ENCODE measurements around the gene NPY. TPM values are rescaled to one million over a fixed set of nuclear protein-coding genes. Genes with fewer than 3 reads are reported as not detected.

NPY gene
- total and polyA plus RNA-seq, 2 donors, result 0.71 to 2.4 TPM

GRCh38 chr7:24301703-24302102, 17.7 kb downstream of the NPY start:
- no peaks in the 10 kb centered on the region for H3K36me3 ChIP-seq (ENCODE audit: control insufficient read depth in 2 of 2, insufficient read depth in 2 of 2, low read length in 1 of 2)
- peaks cover 0 to 3% of the 10 kb centered on the region in 2 donors for H3K27me3 ChIP-seq (ENCODE audit: control insufficient read depth in 2 of 2, insufficient read depth in 1 of 2, low read length in 1 of 2)
- DNase-seq (ENCODE audit: low read depth in 6 of 9, low spot score in 9 of 9), result no peak
- H3K9me3 ChIP-seq (ENCODE audit: control insufficient read depth in 2 of 2, insufficient read depth in 1 of 2, low read length in 1 of 2), result no peaks in the 10 kb centered on the region
- H3K4me3 ChIP-seq (ENCODE audit: low read length in 2 of 2), result no peak overlapping the region
- no peaks in the 10 kb centered on the region for H3K4me1 ChIP-seq (ENCODE audit: control insufficient read depth in 2 of 2, insufficient read depth in 2 of 2, low read length in 2 of 2)
- H3K27ac ChIP-seq (ENCODE audit: low read depth in 1 of 2, low read length in 1 of 2), result no peak overlapping the region
- WGBS, result 96% methylated on average over 2 of the region's 2 CpGs

GRCh38 chr7:24304494-24305095, 20.6 kb downstream of the NPY start:
- no peak overlapping the region for H3K4me3 ChIP-seq (ENCODE audit: low read length in 2 of 2)
- H3K4me1 ChIP-seq (ENCODE audit: control insufficient read depth in 2 of 2, insufficient read depth in 2 of 2, low read length in 2 of 2), result no peaks in the 10 kb centered on the region
- H3K27me3 ChIP-seq (ENCODE audit: control insufficient read depth in 2 of 2, insufficient read depth in 1 of 2, low read length in 1 of 2), result no peaks in the 10 kb centered on the region
- WGBS, result 91% methylated on average over 5 of the region's 5 CpGs
- no peak for DNase-seq (ENCODE audit: low read depth in 6 of 9, low spot score in 9 of 9)
- H3K27ac ChIP-seq (ENCODE audit: low read depth in 1 of 2, low read length in 1 of 2), result no peak overlapping the region
- no peaks in the 10 kb centered on the region for H3K9me3 ChIP-seq (ENCODE audit: control insufficient read depth in 2 of 2, insufficient read depth in 1 of 2, low read length in 1 of 2)
- no peaks in the 10 kb centered on the region for H3K36me3 ChIP-seq (ENCODE audit: control insufficient read depth in 2 of 2, insufficient read depth in 2 of 2, low read length in 1 of 2)

GRCh38 chr7:24307326-24307725, 23.3 kb downstream of the NPY start:
- no peaks in the 10 kb centered on the region for H3K4me1 ChIP-seq (ENCODE audit: control insufficient read depth in 2 of 2, insufficient read depth in 2 of 2, low read length in 2 of 2)
- no peak overlapping the region for H3K27ac ChIP-seq (ENCODE audit: low read depth in 1 of 2, low read length in 1 of 2)
- H3K4me3 ChIP-seq (ENCODE audit: low read length in 2 of 2), result no peak overlapping the region
- no peaks in the 10 kb centered on the region for H3K27me3 ChIP-seq (ENCODE audit: control insufficient read depth in 2 of 2, insufficient read depth in 1 of 2, low read length in 1 of 2)
- DNase-seq (ENCODE audit: low read depth in 6 of 9, low spot score in 9 of 9), result no peak
- H3K36me3 ChIP-seq (ENCODE audit: control insufficient read depth in 2 of 2, insufficient read depth in 2 of 2, low read length in 1 of 2), result no peaks in the 10 kb centered on the region
- no peaks in the 10 kb centered on the region for H3K9me3 ChIP-seq (ENCODE audit: control insufficient read depth in 2 of 2, insufficient read depth in 1 of 2, low read length in 1 of 2)
- 50% methylated on average over 3 of the region's 3 CpGs for WGBS

GRCh38 chr7:24312588-24312987, 28.6 kb downstream of the NPY start:
- 95% methylated on average over 3 of the region's 3 CpGs for WGBS
- peaks cover 0 to 4% of the 10 kb centered on the region in 2 donors for H3K27me3 ChIP-seq (ENCODE audit: control insufficient read depth in 2 of 2, insufficient read depth in 1 of 2, low read length in 1 of 2)
- H3K4me1 ChIP-seq (ENCODE audit: control insufficient read depth in 2 of 2, insufficient read depth in 2 of 2, low read length in 2 of 2), result no peaks in the 10 kb centered on the region
- H3K36me3 ChIP-seq (ENCODE audit: control insufficient read depth in 2 of 2, insufficient read depth in 2 of 2, low read length in 1 of 2), result no peaks in the 10 kb centered on the region
- H3K27ac ChIP-seq (ENCODE audit: low read depth in 1 of 2, low read length in 1 of 2), result no peak overlapping the region
- no peak overlapping the region for H3K4me3 ChIP-seq (ENCODE audit: low read length in 2 of 2)
- no peak for DNase-seq (ENCODE audit: low read depth in 6 of 9, low spot score in 9 of 9)
- H3K9me3 ChIP-seq (ENCODE audit: control insufficient read depth in 2 of 2, insufficient read depth in 1 of 2, low read length in 1 of 2), result no peaks in the 10 kb centered on the region

- WGBS, result 96% methylated on average over 3 of the region's 3 CpGs
These were observed 29.8 kb downstream of the NPY start for GRCh38 chr7:24313777-24314176.

GRCh38 chr7:24316340-24316739, 32.4 kb downstream of the NPY start:
- H3K9me3 ChIP-seq (ENCODE audit: control insufficient read depth in 2 of 2, insufficient read depth in 1 of 2, low read length in 1 of 2), result no peaks in the 10 kb centered on the region
- 78% methylated on average over 6 of the region's 6 CpGs for WGBS
- no peak overlapping the region for H3K27ac ChIP-seq (ENCODE audit: low read depth in 1 of 2, low read length in 1 of 2)
- H3K4me1 ChIP-seq (ENCODE audit: control insufficient read depth in 2 of 2, insufficient read depth in 2 of 2, low read length in 2 of 2), result no peaks in the 10 kb centered on the region
- H3K27me3 ChIP-seq (ENCODE audit: control insufficient read depth in 2 of 2, insufficient read depth in 1 of 2, low read length in 1 of 2), result peaks cover 0 to 4% of the 10 kb centered on the region in 2 donors
- H3K4me3 ChIP-seq (ENCODE audit: low read length in 2 of 2), result no peak overlapping the region
- H3K36me3 ChIP-seq (ENCODE audit: control insufficient read depth in 2 of 2, insufficient read depth in 2 of 2, low read length in 1 of 2), result no peaks in the 10 kb centered on the region
- DNase-seq (ENCODE audit: low read depth in 6 of 9, low spot score in 9 of 9), result no peak

More at GRCh38 chr7:24313777-24314176, 29.8 kb downstream of the NPY start:
- Histone ChIP-seq H3K4me1 (ENCODE audit: control insufficient read depth in 2 of 2, insufficient read depth in 2 of 2, low read length in 2 of 2) (no peaks in the 10 kb centered on the region), H3K36me3 (ENCODE audit: control insufficient read depth in 2 of 2, insufficient read depth in 2 of 2, low read length in 1 of 2) (no peaks in the 10 kb centered on the region), H3K27me3 (ENCODE audit: control insufficient read depth in 2 of 2, insufficient read depth in 1 of 2, low read length in 1 of 2) (peaks cover 0 to 4% of the 10 kb centered on the region in 2 donors), H3K4me3 (ENCODE audit: low read length in 2 of 2) (no peak overlapping the region), H3K27ac (ENCODE audit: low read depth in 1 of 2, low read length in 1 of 2) (no peak overlapping the region), H3K9me3 (ENCODE audit: control insufficient read depth in 2 of 2, insufficient read depth in 1 of 2, low read length in 1 of 2) (no peaks in the 10 kb centered on the region)
- no peak for DNase-seq (ENCODE audit: low read depth in 6 of 9, low spot score in 9 of 9)

- peak in 1 of 9 donors; percentile 1 for DNase-seq (ENCODE audit: low read depth in 6 of 9, low spot score in 9 of 9)
- Histone ChIP-seq H3K27me3 (ENCODE audit: control insufficient read depth in 2 of 2, insufficient read depth in 1 of 2, low read length in 1 of 2) (peaks cover 0 to 4% of the 10 kb centered on the region in 2 donors), H3K4me1 (ENCODE audit: control insufficient read depth in 2 of 2, insufficient read depth in 2 of 2, low read length in 2 of 2) (no peaks in the 10 kb centered on the region), H3K9me3 (ENCODE audit: control insufficient read depth in 2 of 2, insufficient read depth in 1 of 2, low read length in 1 of 2) (no peaks in the 10 kb centered on the region), H3K27ac (ENCODE audit: low read depth in 1 of 2, low read length in 1 of 2) (no peak overlapping the region), H3K4me3 (ENCODE audit: low read length in 2 of 2) (no peak overlapping the region), H3K36me3 (ENCODE audit: control insufficient read depth in 2 of 2, insufficient read depth in 2 of 2, low read length in 1 of 2) (no peaks in the 10 kb centered on the region)
- 81% methylated on average over 6 of the region's 6 CpGs for WGBS
These were observed 34.3 kb downstream of the NPY start for GRCh38 chr7:24318326-24318725.

GRCh38 chr7:24319209-24319608, 35.2 kb downstream of the NPY start:
- peaks cover 0 to 4% of the 10 kb centered on the region in 2 donors for H3K27me3 ChIP-seq (ENCODE audit: control insufficient read depth in 2 of 2, insufficient read depth in 1 of 2, low read length in 1 of 2)
- no peaks in the 10 kb centered on the region for H3K9me3 ChIP-seq (ENCODE audit: control insufficient read depth in 2 of 2, insufficient read depth in 1 of 2, low read length in 1 of 2)
- H3K27ac ChIP-seq (ENCODE audit: low read depth in 1 of 2, low read length in 1 of 2), result no peak overlapping the region
- no peaks in the 10 kb centered on the region for H3K36me3 ChIP-seq (ENCODE audit: control insufficient read depth in 2 of 2, insufficient read depth in 2 of 2, low read length in 1 of 2)
- H3K4me1 ChIP-seq (ENCODE audit: control insufficient read depth in 2 of 2, insufficient read depth in 2 of 2, low read length in 2 of 2), result no peaks in the 10 kb centered on the region
- DNase-seq (ENCODE audit: low read depth in 6 of 9, low spot score in 9 of 9), result no peak
- H3K4me3 ChIP-seq (ENCODE audit: low read length in 2 of 2), result no peak overlapping the region

GRCh38 chr7:24323961-24324480, 40.0 kb downstream of the NPY start:
- Histone ChIP-seq H3K9me3 (ENCODE audit: control insufficient read depth in 2 of 2, insufficient read depth in 1 of 2, low read length in 1 of 2) (no peaks in the 10 kb centered on the region), H3K4me3 (ENCODE audit: low read length in 2 of 2) (no peak overlapping the region), H3K27me3 (ENCODE audit: control insufficient read depth in 2 of 2, insufficient read depth in 1 of 2, low read length in 1 of 2) (no peaks in the 10 kb centered on the region), H3K4me1 (ENCODE audit: control insufficient read depth in 2 of 2, insufficient read depth in 2 of 2, low read length in 2 of 2) (no peaks in the 10 kb centered on the region), H3K36me3 (ENCODE audit: control insufficient read depth in 2 of 2, insufficient read depth in 2 of 2, low read length in 1 of 2) (no peaks in the 10 kb centered on the region), H3K27ac (ENCODE audit: low read depth in 1 of 2, low read length in 1 of 2) (no peak overlapping the region)
- WGBS, result 90% methylated on average over 3 of the region's 3 CpGs
- DNase-seq (ENCODE audit: low read depth in 6 of 9, low spot score in 9 of 9), result no peak

All from thymus (tissue), 11 donors.